IMR-90 (cell line): Measurements from ENCODE around the gene MRPL51. TPM values are rescaled to one million over a fixed set of nuclear protein-coding genes. Genes with fewer than 3 reads are reported as not detected.
A peak's percentile ranks its signal among the peaks of the same experiment; 100 is the strongest.

Experiments
- ATAC-seq: fragments of 200-7000 bp; cut with Tn5 transposase; 2 replicates; pipeline ENCODE4 v1.9.1; 2020; ENCODE audit warnings: low read depth, mild to moderate bottlenecking, moderate library complexity
- BruUV-seq: library from RNA; stranded (reverse); fragments of 400-500 nt; replicated peaks from 2 replicates; lab custom pipeline; 2021; lab: Mats Ljungman, UMichigan
- CTCF ChIA-PET: fragments of 300-600 bp; formaldehyde crosslinking; extraction: SDS; loops from one replicate; lab custom pipeline; 2021; ENCODE audit warnings: antibody characterized with exemption; lab: Yijun Ruan, JAX
- POLR2A ChIA-PET: fragments of 300-600 bp; sonication (Branson Sonifier 250); formaldehyde crosslinking; loops from one replicate; lab custom pipeline; 2022; ENCODE audit warnings: antibody characterized with exemption; ENCODE audit not compliant: unreplicated experiment; lab: Charles Lee
- DNase-seq: peaks from one replicate; pipeline ENCODE4 v3.0.0; 2013
- H2AFZ ChIP-seq: replicated peaks from 2 replicates; pipeline ENCODE3; 2013; ENCODE audit warnings: low read length, mild to moderate bottlenecking; ENCODE audit not compliant: poor library complexity
- H2AK5ac ChIP-seq: 2 replicates; pipeline ENCODE4 v1.6.1; 2013; ENCODE audit warnings: low read depth, low read length, inconsistent platforms
- H2AK9ac ChIP-seq: replicated peaks from 2 replicates; pipeline ENCODE3; 2013; ENCODE audit warnings: mild to moderate bottlenecking, low read depth, low read length, moderate library complexity; ENCODE audit not compliant: poor library complexity
- H2BK120ac ChIP-seq: 2 replicates; pipeline ENCODE4 v1.6.1; 2013; ENCODE audit warnings: low read depth, low read length, inconsistent platforms
- H2BK15ac ChIP-seq: 3 replicates; pipeline ENCODE4 v1.6.1; 2013; ENCODE audit warnings: low read depth, low read length, inconsistent platforms
- H2BK20ac ChIP-seq: 2 replicates; pipeline ENCODE4 v1.6.1; 2013; ENCODE audit warnings: low read depth, mild to moderate bottlenecking, inconsistent platforms, low read length, moderate library complexity
- H2BK5ac ChIP-seq: 2 replicates; pipeline ENCODE4 v1.6.1; 2013; ENCODE audit warnings: mild to moderate bottlenecking, low read depth, low read length, inconsistent platforms; ENCODE audit not compliant: poor library complexity, severe bottlenecking
- H3K14ac ChIP-seq: replicated peaks from 2 replicates; pipeline ENCODE4 v1.6.1; 2013; ENCODE audit warnings: low read depth, low read length, inconsistent platforms
- H3K18ac ChIP-seq: 2 replicates; pipeline ENCODE4 v1.6.1; 2013; ENCODE audit warnings: low read depth, low read length, control low read depth
- H3K23ac ChIP-seq: 2 replicates; pipeline ENCODE4 v1.6.1; 2013; ENCODE audit warnings: low read depth, low read length, inconsistent platforms
- H3K27ac ChIP-seq: 2 replicates; pipeline ENCODE4 v1.5.1; 2013; ENCODE audit warnings: mild to moderate bottlenecking, control low read depth, low read length; ENCODE audit not compliant: insufficient read depth
- H3K27me3 ChIP-seq: 2 replicates; pipeline ENCODE4 v1.6.1; 2013; ENCODE audit warnings: low read length; ENCODE audit not compliant: control insufficient read depth, insufficient read depth
- H3K36me3 ChIP-seq: 2 replicates; pipeline ENCODE4 v1.6.1; 2013; ENCODE audit warnings: low read length, mixed read lengths; ENCODE audit not compliant: control insufficient read depth, insufficient read depth
- H3K4ac ChIP-seq: 2 replicates; pipeline ENCODE4 v1.6.1; 2013; ENCODE audit warnings: low read depth, low read length, inconsistent platforms
- H3K4me1 ChIP-seq: 2 replicates; pipeline ENCODE4 v1.6.1; 2013; ENCODE audit warnings: low read length, mixed read lengths; ENCODE audit not compliant: control insufficient read depth, insufficient read depth
- H3K4me2 ChIP-seq: 2 replicates; pipeline ENCODE4 v1.6.1; 2013; ENCODE audit warnings: low read depth, mild to moderate bottlenecking, control low read depth, low read length, moderate library complexity
- H3K4me3 ChIP-seq: 2 replicates; pipeline ENCODE4 v1.5.1; 2013; ENCODE audit warnings: low read depth, mild to moderate bottlenecking, control low read depth, low read length, moderate library complexity; ENCODE audit not compliant: insufficient read depth
- H3K56ac ChIP-seq: 2 replicates; pipeline ENCODE4 v1.6.1; 2013; ENCODE audit warnings: low read length, inconsistent platforms; ENCODE audit not compliant: insufficient read depth; ENCODE audit errors: extremely low read depth
- H3K79me1 ChIP-seq, 2 experiments: 2 replicates each; pipeline ENCODE4 v1.6.1; 2013; ENCODE audit warnings: low read length in 2 of 2, inconsistent platforms in 1 of 2, low read depth in 1 of 2
- H3K9ac ChIP-seq: 2 replicates; pipeline ENCODE4 v1.6.1; 2013; ENCODE audit warnings: low read depth, low read length, control low read depth
- H3K9me1 ChIP-seq: 2 replicates; pipeline ENCODE4 v1.6.1; 2013; ENCODE audit warnings: low read length, inconsistent platforms; ENCODE audit not compliant: insufficient read depth
- H3K9me3 ChIP-seq: 2 replicates; pipeline ENCODE4 v1.6.1; 2013; ENCODE audit warnings: low read length; ENCODE audit not compliant: control insufficient read depth, insufficient read depth
- H4K20me1 ChIP-seq: 2 replicates; pipeline ENCODE4 v1.6.1; 2013; ENCODE audit warnings: low read length, inconsistent platforms; ENCODE audit not compliant: insufficient read depth
- H4K5ac ChIP-seq: 2 replicates; pipeline ENCODE4 v1.6.1; 2013; ENCODE audit warnings: mild to moderate bottlenecking, low read depth, low read length, control low read depth
- H4K8ac ChIP-seq, 2 experiments: 2 replicates each; pipeline ENCODE4 v1.6.1; 2013; ENCODE audit warnings: low read depth in 2 of 2, low read length in 2 of 2, control low read depth in 1 of 2, inconsistent platforms in 1 of 2
- H4K91ac ChIP-seq: 2 replicates; pipeline ENCODE4 v1.6.1; 2013; ENCODE audit warnings: low read depth, low read length, inconsistent platforms; ENCODE audit not compliant: insufficient read depth
- MXI1 ChIP-seq: IDR thresholded peaks from 2 replicates; pipeline ENCODE4 v1.6.1; 2012; ENCODE audit warnings: low read depth, mild to moderate bottlenecking, low read length, moderate library complexity, borderline replicate concordance
- WGBS, 2 experiments: methylation state at CpG; one replicate each; pipeline versions ENCODE4 v1.1.5 to v1.1.7; 2013; ENCODE audit warnings: missing lambda C conversion rate in 2 of 2; ENCODE audit not compliant: insufficient read length in 1 of 2; ENCODE audit errors: extremely low coverage in 2 of 2; 5-methylcytosine and 5-hydroxymethylcytosine counted together
- dilution Hi-C: fragments of 300-500 bp; cut with HindIII; formaldehyde crosslinking; loops from one replicate; pipeline ENCODE4 v1.14.3; 2018; ENCODE audit warnings: low sequenced_read_pairs; ENCODE audit not compliant: unreplicated experiment
- in situ Hi-C: fragments of 300-500 bp; cut with MboI; formaldehyde crosslinking; loops from 3 replicates; pipeline ENCODE4 v1.14.3; 2019; ENCODE audit warnings: low sequenced_read_pairs, inconsistent platforms, mixed read lengths
- intact Hi-C: fragments of 100-400 bp; cut with micrococcal nuclease; formaldehyde crosslinking; loops from 2 replicates; pipeline ENCODE4 v1.10.0; 2022
- polyA plus RNA-seq, 3 experiments: library from polyadenylated mRNA; depleted of rRNA; stranded (reverse); fragments of >200 nt; gene quantifications; 2 replicates each; pipeline ENCODE4 v1.2.3, GENCODE V29; 2012; ENCODE audit warnings: low replicate concordance in 1 of 3
- total RNA-seq: library from RNA; depleted of rRNA; stranded (reverse); fragments of >200 nt; gene quantifications from 2 replicates; pipeline ENCODE4 v1.2.3, GENCODE V29; 2012

Gene MRPL51
- total and polyA plus RNA-seq, 2 of the 4 experiments (the other 2 are of a cell fraction) = 80.1 to 160 TPM

DNA sequence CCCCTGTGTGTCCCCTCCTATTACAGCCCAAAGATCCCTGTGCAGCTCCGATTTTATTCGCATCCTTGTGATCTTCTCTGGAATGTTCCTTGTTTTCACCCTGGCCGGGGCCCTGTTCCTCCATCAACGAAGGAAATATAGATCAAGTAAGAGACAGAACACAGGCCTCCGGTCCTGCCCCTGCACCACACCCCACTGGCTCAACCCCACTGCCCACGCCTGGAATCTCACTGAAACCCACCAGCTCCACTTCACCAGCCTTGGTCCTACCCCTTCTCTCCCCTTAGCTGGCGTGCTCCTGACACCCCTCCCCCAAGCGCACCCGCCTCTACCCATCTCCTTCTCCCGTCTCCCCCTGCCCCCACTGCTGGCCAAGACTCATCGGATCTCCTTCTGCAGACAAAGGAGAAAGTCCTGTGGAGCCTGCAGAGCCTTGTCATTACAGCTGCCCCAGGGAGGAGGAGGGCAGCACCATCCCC, 42.2 kb downstream of the MRPL51 start:
- Histone ChIP-seq H2AK9ac (peak overlapping the region; percentile 98), H3K14ac (peak overlapping the region; percentile 95), H2BK20ac (peak overlapping the region; percentile 25), H4K20me1 (no peaks in the 10 kb centered on the region), H3K36me3 (peaks cover 2% of the 10 kb centered on the region; the same call in 1 of the 2 replicates), H3K9ac (peak overlapping the region; percentile 94), H3K9me3 (no peaks in the 10 kb centered on the region), H3K27ac (peak overlapping the region; percentile 98), H2BK5ac (peak overlapping the region; percentile 74), H3K18ac (peak overlapping the region; percentile 40), H4K8ac (peak overlapping the region; percentile 94 to 100), H3K4me1 (peaks cover 16% of the 10 kb centered on the region), H2AK5ac (peak overlapping the region; percentile 89), H4K91ac (peak overlapping the region; percentile 96), H3K4me2 (peak overlapping the region; percentile 87), H3K27me3 (no peaks in the 10 kb centered on the region), H2BK15ac (peak overlapping the region; percentile 45), H3K56ac (peak overlapping the region; percentile 69), H2AFZ (peak overlapping the region; percentile 95), H3K9me1 (peaks cover 20% of the 10 kb centered on the region; the same call in 1 of the 2 replicates), H3K4ac (peak overlapping the region; percentile 100), H3K79me1 (peaks cover 16 to 37% of the 10 kb centered on the region in 2 experiments), H3K23ac (peak overlapping the region; percentile 83), H2BK120ac (peak overlapping the region; percentile 71), H3K4me3 (peak overlapping the region; percentile 57), H4K5ac (peak overlapping the region; percentile 52)
- POLR2A ChIA-PET = no interaction called here
- in situ Hi-C loops (loop anchor here (25.0 kb wide), 1 partner anchor 264 kb away; no protein-coding TSS in a partner anchor), dilution Hi-C loops (no loop called here), intact Hi-C loops (no loop called here)
- TF ChIP-seq MXI1 = no peak
- peak; percentile 47 for ATAC-seq
- no TSS peak for BruUV-seq
- DNase-seq = no peak
- CTCF ChIA-PET = interaction anchor here (1.3 kb wide), 1 partner anchor 14 kb away, joined by 6 read pairs; no protein-coding TSS in a partner anchor
- 24% methylated on average over 4 of the region's 11 CpGs; no CpG with 5 or more reads in 1 of the 2 experiments for WGBS, 2 experiments
